Testis (tissue), 2 donors: ENCODE results near the gene UBE2J1.

Experiments
- POLR2A ChIP-seq: fragments of 450-650 bp; IDR thresholded peaks from one replicate; pipeline ENCODE4 v1.6.1; 2017; ENCODE audit warnings: antibody characterized with exemption, mild to moderate bottlenecking, moderate library complexity
- TF ChIP-seq, protein P1 (sequence below), 3 experiments: fragments of 450-650 bp in 2 of 3; fragments of 200-600 bp in 1 of 3; sonication (generic) in 1 of 3; IDR thresholded peaks; one replicate each; pipeline ENCODE4 v1.5.1; 2016 to 2019; ENCODE audit warnings: antibody characterized with exemption in 3 of 3, mild to moderate bottlenecking in 2 of 3, moderate library complexity in 1 of 3

DNA sequence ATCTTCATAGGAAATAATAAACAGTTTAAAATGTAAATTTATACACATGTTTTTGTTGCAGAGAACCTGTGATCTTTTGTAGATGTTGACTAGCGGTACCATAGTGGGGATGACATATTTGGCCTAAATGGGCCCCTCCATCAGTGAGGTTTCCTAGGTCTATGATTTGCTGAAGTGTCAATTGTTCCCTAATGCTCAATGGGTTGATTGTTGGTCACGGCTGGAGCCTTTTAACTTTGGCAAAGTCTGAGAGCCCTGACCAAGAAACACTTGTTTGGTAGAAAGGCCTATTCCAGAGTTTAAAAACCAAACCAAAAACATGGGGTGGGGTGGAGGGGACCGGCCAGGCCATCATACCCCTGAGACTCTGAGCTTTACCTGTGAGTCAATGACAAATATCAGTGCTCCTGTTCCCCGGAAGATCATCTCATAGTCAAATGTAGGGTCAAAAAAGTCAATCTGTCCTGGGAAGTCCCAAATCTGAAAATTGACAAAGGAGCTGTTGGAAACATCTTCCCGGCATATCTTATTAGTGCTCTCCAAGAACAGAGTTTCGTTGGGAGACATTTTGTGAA lies 34.5 kb upstream of the UBE2J1 start:
- TF ChIP-seq, protein P1, sequence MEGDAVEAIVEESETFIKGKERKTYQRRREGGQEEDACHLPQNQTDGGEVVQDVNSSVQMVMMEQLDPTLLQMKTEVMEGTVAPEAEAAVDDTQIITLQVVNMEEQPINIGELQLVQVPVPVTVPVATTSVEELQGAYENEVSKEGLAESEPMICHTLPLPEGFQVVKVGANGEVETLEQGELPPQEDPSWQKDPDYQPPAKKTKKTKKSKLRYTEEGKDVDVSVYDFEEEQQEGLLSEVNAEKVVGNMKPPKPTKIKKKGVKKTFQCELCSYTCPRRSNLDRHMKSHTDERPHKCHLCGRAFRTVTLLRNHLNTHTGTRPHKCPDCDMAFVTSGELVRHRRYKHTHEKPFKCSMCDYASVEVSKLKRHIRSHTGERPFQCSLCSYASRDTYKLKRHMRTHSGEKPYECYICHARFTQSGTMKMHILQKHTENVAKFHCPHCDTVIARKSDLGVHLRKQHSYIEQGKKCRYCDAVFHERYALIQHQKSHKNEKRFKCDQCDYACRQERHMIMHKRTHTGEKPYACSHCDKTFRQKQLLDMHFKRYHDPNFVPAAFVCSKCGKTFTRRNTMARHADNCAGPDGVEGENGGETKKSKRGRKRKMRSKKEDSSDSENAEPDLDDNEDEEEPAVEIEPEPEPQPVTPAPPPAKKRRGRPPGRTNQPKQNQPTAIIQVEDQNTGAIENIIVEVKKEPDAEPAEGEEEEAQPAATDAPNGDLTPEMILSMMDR (IDR thresholded peaks at IDR 0.05), result no peak
- TF ChIP-seq POLR2A, result no peak
